Colonic mucosa (tissue), 4 donors: ENCODE measurements around the gene TBC1D22A. TPM values are rescaled to one million over a fixed set of nuclear protein-coding genes. Genes with fewer than 3 reads are reported as not detected.
"Not testable (repeated sequence)": the region's sequence is repeated elsewhere in the genome, so short reads cannot be mapped to it uniquely, and the experiment has no call there.

ENCODE experiments used
- DNase-seq: peaks from one replicate; pipeline ENCODE4 v3.0.0-alpha.2; 2020
- H3K27ac ChIP-seq: fragments of 200-600 bp; one replicate; pipeline ENCODE4 v1.8.0; 2021
- H3K27me3 ChIP-seq: fragments of 200-600 bp; one replicate; pipeline ENCODE4 v1.8.0; 2021
- H3K36me3 ChIP-seq: fragments of 200-600 bp; one replicate; pipeline ENCODE4 v1.8.0; 2021
- H3K4me1 ChIP-seq: fragments of 200-600 bp; one replicate; pipeline ENCODE4 v1.8.0; 2021; ENCODE audit warnings: mild to moderate bottlenecking
- H3K4me3 ChIP-seq: fragments of 200-600 bp; one replicate; pipeline ENCODE4 v1.8.0; 2021
- H3K9ac ChIP-seq, 2 donors: one replicate each; pipeline ENCODE4 v1.7.0; 2013; ENCODE audit warnings: control low read depth in 2 of 2, low read depth in 2 of 2, low read length in 2 of 2
- H3K9me3 ChIP-seq: fragments of 200-600 bp; one replicate; pipeline ENCODE4 v1.8.0; 2021
- intact Hi-C: fragments of 100-400 bp; cut with DNase I; formaldehyde crosslinking; loops from one replicate; pipeline ENCODE4 v1.14.1; 2022
- total RNA-seq, 2 donors: library from RNA; stranded (reverse); fragmentation: NEBNext Ultra II Directional in 1 of 2; extraction: Animal tissue kit (Norgen Biotek cat#: 25700) in 1 of 2; gene quantifications; one replicate each; pipeline ENCODE4 v1.2.1, GENCODE V29; 2021
- TF ChIP-seq, protein P1 (sequence below): fragments of 200-600 bp; IDR thresholded peaks from one replicate; pipeline ENCODE4 v1.8.0; 2022; ENCODE audit warnings: antibody characterized with exemption, mild to moderate bottlenecking
- donor health status: healthy.
- donor health status: DM: no; HTN: no; CAD: no.
- donor health status: DM: no; HTN: no; CAD: no.

The TBC1D22A gene
- total RNA-seq, 2 donors from 2014 or later, result 34.2 to 36.4 TPM

DNA sequence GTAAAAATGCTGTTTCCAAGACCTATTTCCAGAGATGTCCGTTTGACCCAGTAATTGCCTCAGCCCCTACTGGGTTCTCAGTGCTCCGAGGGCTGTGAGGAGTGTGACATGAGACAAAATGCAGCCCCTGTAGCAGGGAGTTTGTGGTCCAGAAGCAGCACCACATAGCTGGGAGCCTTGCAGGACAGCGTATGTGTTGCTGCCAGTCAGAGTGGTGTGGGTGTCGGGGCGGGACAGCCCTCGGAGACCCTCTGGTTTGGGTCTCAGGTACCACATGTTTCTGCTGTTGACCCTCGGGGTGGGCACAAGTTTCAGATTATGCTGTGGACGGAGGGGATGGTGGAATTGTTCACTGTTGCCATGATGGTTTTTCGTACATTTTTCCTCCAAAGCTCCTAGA, 17.2 kb downstream of the TBC1D22A start:
- TF ChIP-seq, protein P1, sequence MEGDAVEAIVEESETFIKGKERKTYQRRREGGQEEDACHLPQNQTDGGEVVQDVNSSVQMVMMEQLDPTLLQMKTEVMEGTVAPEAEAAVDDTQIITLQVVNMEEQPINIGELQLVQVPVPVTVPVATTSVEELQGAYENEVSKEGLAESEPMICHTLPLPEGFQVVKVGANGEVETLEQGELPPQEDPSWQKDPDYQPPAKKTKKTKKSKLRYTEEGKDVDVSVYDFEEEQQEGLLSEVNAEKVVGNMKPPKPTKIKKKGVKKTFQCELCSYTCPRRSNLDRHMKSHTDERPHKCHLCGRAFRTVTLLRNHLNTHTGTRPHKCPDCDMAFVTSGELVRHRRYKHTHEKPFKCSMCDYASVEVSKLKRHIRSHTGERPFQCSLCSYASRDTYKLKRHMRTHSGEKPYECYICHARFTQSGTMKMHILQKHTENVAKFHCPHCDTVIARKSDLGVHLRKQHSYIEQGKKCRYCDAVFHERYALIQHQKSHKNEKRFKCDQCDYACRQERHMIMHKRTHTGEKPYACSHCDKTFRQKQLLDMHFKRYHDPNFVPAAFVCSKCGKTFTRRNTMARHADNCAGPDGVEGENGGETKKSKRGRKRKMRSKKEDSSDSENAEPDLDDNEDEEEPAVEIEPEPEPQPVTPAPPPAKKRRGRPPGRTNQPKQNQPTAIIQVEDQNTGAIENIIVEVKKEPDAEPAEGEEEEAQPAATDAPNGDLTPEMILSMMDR, result no peak
- Histone ChIP-seq H3K27ac (no peak overlapping the region), H3K27me3 (no peaks in the 10 kb centered on the region), H3K36me3 (no peaks in the 10 kb centered on the region), H3K4me3 (no peak overlapping the region), H3K9me3 (no peaks in the 10 kb centered on the region), H3K9ac (no peak overlapping the region), H3K4me1 (peaks cover 14% of the 10 kb centered on the region)
- DNase-seq, result no peak
- intact Hi-C loops, result no loop called here

DNA sequence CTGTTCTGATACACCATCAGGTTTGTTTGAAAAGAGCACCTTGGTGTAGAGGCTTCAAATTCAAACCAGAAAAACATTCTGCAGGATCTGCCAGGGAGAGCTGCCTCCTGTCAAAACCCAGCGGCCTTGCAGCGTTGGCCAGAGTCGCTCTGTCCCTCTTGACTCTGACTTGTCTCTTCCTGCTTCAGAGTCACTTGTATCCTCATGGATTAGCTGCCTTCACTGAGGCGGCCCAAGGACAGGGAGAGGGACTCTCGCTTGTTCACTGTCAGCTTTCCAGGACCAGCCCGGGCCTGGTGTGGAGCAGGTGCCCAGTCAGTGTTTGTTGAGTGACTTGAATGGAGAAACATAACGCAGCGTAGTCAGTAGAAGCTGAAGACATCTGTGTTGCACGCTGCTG, 18.0 kb downstream of the TBC1D22A start:
- Histone ChIP-seq H3K9me3 (no peaks in the 10 kb centered on the region), H3K36me3 (no peaks in the 10 kb centered on the region), H3K4me1 (peaks cover 6% of the 10 kb centered on the region), H3K9ac (no peak overlapping the region), H3K27me3 (no peaks in the 10 kb centered on the region), H3K27ac (peak overlapping the region; percentile 45), H3K4me3 (no peak overlapping the region)
- intact Hi-C loops, result no loop called here
- no peak for DNase-seq
- TF ChIP-seq, protein P1, result no peak

DNA sequence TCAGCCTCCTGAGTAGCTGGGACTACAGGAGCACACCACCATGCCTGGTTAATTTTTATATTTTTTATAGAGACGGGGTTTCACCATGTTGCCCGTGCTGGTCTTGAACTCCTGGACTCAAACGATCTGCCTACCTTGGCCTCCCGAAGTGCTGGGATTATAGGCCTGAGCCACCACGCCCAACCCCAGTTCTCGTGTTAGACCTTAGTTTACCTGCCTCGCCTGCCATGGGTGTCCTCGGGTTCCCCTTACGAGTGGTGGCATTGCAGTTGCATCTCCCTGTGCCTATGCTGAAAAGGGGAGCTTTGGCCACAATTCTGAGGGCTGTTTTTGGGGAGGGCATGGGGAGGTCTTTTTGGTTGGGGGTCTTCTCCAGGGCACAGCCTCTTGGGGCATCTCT, 18.8 kb downstream of the TBC1D22A start:
- H3K4me3 ChIP-seq, result no peak overlapping the region
- no peaks in the 10 kb centered on the region for H3K27me3 ChIP-seq
- H3K9me3 ChIP-seq, result no peaks in the 10 kb centered on the region
- no peak for DNase-seq
- TF ChIP-seq, protein P1, result no peak
- no peaks in the 10 kb centered on the region for H3K4me1 ChIP-seq
- no peak overlapping the region for H3K27ac ChIP-seq
- no peak overlapping the region for H3K9ac ChIP-seq
- no peaks in the 10 kb centered on the region for H3K36me3 ChIP-seq
- intact Hi-C loops, result no loop called here

DNA sequence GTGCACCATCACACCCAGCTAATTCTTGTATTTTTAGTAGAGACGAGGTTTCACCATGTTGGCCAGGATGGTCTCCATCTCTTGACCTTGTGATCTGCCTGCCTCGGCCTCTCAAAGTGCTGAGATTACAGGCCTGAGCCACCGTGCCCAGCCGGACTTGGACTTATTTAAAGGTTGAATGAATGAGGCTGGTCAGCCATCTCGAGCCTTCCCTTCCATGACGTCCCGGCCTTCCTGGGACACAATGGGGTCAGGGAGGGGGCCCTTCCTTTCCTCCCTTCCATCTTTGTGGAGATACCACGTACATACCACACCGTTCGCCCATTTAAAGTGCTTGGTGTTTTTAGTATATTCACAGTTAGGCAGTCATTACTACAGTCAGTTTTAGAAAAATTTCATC, 19.8 kb downstream of the TBC1D22A start:
- H3K4me3 ChIP-seq, H3K4me1 ChIP-seq, DNase-seq, intact Hi-C loops, H3K9ac ChIP-seq, H3K27me3 ChIP-seq, H3K27ac ChIP-seq, H3K9me3 ChIP-seq, H3K36me3 ChIP-seq: not testable (repeated sequence)

DNA sequence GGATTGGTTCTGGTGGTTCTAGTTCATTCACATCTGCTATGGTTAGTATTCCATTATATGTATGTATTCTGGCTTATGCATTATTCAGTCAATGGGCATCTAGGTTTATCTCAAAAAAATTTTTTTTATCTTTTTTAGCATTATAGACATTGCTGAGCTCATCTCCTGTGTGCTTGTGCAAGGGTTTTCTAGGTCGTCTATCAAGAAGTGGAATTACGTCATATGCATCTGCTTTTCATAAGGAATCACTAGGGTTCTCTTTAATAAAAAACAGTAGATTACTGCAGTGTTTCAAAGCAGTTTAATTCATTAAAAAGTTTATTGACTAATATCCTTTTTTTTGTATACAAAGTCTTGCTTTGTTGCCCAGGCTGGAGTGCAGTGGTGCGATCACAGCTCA, 21.3 kb downstream of the TBC1D22A start:
- TF ChIP-seq, protein P1, result no peak
- Histone ChIP-seq H3K9me3 (no peaks in the 10 kb centered on the region), H3K4me3 (no peak overlapping the region), H3K9ac (no peak overlapping the region), H3K4me1 (no peaks in the 10 kb centered on the region), H3K27me3 (no peaks in the 10 kb centered on the region), H3K36me3 (no peaks in the 10 kb centered on the region), H3K27ac (no peak overlapping the region)
- intact Hi-C loops, result no loop called here
- DNase-seq, result no peak

DNA sequence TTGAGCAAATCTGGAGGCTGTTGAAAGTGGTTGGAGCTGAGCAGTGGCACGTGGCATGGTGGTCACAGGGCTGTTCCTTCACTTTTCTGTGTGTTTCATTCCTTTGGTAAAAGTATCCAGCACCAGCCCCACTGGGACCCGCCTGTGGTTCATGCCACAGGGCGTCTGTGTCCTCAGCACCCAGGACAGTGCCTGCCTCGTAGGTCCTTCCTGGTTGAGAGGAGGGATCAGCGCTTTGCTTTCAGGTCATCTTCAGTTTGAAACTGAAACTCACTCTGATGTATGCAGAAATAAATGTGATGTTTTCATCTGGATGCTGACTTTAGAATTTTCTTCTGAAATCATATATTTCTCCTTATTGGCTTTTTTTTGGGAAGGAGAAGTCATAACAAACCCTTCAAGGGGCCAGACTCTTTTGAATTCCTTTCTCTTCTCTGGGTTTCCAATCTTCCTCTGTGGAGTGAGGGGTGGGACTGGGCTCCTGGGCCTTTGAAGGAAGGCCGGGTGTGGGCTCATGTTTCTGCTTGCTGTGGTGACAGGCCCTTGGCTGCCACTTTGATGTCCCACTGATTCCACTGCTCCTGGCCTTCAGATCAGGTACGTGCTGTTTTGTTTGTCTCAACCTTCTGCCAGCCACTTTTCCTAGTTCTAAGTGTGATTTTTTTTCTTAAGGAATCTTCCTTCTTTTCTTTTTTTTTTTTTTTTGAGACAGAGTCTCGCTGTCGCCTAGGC, 26.2 kb downstream of the TBC1D22A start:
- Histone ChIP-seq H3K27me3 (no peaks in the 10 kb centered on the region), H3K4me3 (no peak overlapping the region), H3K4me1 (no peaks in the 10 kb centered on the region), H3K27ac (no peak overlapping the region), H3K9me3 (no peaks in the 10 kb centered on the region), H3K9ac (no peak overlapping the region), H3K36me3 (peaks cover 4% of the 10 kb centered on the region)
- intact Hi-C loops, result no loop called here
- TF ChIP-seq, protein P1, result no peak
- DNase-seq, result no peak
